ENCODE results near the gene SLC15A2.
"Not testable (repeated sequence)": the region's sequence is repeated elsewhere in the genome, so short reads cannot be mapped to it uniquely, and the experiment has no call there.

Gene SLC15A2

DNA sequence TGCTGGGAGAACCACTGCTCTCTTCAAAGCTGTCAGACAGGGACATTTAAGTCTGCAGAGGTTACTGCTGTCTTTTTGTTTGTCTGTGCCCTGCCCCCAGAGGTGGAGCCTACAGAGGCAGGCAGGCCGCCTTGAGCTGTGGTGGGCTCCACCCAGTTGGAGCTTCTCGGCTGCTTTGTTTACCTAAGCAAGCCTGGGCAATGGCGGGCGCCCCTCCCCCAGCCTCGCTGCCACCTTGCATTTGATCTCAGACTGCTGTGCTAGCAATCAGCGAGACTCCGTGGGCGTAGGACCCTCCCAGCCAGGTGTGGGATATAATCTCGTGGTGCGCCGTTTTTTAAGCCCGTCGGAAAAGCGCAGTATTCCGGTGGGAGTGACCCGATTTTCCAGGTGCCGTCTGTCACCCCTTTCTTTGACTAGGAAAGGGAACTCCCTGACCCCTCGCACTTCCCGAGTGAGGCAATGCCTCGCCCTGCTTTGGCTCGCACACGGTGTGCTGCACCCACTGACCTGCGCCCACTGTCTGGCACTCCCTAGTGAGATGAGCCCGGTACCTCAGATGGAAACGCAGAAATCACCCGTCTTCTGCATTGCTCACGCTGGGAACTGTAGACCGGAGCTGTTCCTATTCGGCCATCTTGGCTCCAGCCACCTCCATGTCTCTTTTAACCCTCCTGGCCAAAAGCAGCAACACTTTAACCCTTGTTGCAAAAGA is 44.1 kb downstream of the SLC15A2 start:
- DNase-seq = not testable (repeated sequence)

DNA sequence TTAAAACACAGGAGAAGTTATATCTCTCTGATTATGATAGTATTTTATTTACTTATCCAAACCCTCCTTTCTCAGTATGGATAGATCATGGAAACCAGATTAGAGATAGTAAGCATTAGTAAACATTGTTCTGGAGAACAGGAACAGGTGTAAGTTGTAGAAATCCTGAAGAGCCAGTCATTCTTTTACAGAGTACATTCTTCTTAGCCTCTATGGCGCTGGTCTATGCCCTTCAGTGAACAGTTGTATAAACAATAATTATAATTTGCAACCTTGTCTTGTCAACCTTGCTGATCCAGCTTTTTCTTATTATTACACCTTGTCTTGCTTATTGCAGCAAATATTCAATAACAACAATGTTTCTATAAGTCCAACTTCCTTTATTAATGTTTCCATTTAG is 47.4 kb downstream of the SLC15A2 start:
- DNase-seq = no peak

DNA sequence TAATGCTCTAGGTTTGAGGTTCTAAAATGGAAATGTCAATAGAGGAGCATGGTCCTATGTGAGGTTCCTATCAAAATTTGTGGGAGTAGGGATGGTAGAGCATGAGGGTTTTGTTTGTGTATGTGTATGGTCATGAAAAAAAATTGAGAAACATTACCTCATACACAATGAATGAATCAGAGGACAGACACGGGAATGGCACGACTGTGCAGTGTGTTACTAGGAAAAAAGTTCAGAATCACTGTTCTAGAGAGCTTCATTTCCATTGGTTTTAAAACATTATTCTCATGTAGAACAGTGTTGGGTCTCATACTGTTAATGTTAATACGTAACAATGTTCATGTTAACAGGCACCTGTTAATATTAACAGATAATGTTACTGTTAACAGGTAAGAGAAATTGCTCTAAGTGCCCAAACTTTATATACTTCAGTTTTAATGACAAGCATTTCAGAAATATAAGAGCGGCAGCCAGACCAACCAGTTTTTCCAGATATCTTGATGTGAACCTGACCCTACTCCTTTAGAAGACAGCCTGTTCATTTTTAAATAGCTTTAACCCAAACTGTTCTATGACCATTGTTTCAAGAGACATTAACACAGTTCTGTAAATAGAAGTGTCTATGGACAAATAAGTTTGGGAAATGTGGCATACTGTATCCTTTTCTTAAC is 48.0 kb downstream of the SLC15A2 start:
- DNase-seq = no peak

DNA sequence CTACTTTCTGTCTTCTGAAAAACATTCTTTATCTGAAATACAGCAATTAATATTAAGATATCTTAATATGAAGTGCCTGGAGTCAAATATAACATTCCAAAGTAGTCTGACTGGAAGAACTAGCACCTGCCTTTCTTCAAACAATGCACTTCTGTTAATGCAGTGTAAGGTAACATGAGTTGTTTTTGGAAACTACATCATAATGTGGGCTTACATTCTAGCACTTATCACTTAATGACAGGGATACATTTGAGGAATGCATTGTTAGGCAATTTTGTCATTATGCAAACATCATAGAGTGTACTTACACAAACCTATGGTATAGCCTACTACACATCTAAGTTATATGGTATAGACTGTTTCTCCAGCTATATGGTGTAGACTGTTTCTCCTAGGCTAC is 49.2 kb downstream of the SLC15A2 start:
- no peak for DNase-seq

DNA sequence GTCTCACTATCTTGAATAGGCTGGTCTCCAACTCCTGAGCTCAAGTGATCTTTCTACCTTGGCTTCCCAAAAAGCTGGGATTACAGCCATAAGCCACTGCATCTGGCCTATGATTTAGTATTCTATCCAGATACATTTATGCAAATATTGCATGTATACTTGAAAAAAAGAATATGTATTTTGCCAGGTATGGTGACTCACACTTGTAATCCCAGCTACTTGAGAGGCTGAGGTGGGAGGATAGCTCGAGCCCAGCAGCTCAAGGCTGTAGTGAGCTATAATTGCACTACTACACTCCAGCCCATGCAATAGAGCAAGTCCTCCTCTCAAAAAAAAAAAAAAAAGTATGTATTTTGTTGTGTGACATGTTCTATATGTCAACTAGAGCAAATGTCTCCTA is 54.4 kb downstream of the SLC15A2 start:
- no peak for DNase-seq

DNA sequence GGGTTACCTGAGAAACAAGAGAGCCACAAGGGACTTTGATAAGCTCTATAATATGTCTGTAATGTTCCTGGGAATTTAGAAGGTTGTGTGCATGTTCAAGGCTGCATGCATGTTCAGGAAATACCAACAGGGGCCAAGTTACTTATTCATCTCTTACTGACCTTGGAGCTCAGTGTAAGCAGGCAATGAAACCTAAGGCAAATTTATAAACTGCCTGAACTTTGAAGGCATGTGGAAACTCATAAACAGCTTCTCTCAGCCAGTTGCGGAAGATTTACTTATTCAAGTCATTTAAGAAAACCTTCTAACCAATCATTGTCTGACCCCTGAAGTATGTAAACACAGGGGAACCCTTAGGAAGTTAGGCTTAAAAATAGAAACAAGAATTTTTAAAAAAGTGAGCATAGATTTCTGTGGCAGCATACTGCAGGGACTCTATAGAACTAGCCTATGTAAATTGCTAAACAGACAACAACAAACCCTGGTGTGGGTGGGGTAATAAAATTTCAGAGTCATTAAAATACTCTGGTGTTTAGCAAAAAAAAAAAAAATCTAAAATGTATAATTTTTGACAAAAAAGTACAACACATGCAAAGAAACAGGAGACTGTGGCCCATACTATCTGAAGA is 57.2 kb downstream of the SLC15A2 start:
- no peak for DNase-seq

DNA sequence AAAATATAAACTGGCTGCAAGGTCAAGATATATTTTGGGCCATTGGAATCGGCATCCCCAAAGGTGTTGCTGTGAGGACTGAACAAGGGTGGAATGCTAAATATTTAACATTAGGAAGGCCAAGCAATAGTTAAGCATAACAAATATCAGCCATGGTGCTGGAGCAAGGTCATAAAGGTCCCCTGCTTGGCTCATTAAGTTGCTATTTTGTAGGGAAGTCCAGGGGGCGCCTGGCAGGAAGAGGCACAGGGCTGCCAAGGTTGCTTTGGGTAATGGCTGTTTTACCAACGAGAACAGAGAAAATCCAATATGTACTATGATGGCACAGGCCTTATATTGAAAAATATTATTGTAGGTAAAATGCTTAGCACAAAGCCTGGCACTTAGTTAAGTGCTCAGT is 62.2 kb downstream of the SLC15A2 start:
- DNase-seq = no peak

DNA sequence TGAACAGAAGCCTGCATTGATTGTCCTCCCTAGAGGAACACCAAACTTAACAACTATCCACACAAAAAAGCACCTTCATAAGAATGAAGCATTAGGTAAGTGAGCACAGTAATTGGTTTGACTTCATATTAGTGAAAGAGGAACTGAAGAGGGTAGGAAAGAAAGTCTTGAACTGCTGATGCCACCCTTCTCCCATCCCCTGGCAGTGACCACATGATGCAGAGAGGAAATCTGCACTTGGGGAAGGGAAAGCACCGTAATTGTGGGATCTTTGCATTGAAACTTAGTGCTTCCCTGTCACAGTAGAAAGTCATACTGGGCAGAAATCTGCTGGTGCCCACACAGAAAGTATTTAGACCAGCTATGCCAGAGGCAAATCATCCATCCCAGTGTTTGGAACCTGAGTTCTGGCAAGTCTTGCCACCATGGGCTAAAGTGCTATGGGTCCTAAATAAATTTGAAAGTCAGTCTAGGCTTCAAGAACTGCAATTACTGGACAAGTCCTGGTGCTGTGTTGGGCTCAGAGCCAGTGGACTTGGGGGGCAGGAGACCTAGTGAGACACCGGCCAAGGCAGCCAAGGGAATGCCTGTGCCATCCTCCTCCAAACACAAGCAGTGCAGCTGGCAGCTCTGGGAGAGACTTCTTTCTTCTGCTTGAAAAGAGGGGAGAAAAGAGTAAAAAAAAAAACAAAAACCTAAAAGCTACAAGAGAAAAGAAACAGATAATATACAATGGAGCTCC is 63.6 kb downstream of the SLC15A2 start:
- DNase-seq = no peak

DNA sequence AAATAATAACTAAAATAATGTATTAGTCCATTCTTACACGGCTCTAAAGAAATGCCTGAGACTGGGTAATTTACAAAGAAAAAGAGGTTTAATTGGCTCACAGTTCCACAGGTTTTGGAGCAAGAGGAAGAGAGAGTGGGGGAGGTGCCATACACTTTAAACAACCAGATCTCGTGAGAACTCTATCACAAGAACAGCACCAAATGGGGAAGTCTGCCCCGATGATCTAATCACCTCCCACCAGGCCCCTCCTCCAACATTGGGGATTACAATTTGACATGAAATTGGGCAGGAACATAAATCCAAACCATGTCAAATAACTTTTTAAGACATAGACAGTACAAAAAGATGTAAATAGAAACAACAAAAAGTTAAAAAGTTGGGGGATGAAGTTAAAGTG is 64.6 kb downstream of the SLC15A2 start:
- no peak for DNase-seq

DNA sequence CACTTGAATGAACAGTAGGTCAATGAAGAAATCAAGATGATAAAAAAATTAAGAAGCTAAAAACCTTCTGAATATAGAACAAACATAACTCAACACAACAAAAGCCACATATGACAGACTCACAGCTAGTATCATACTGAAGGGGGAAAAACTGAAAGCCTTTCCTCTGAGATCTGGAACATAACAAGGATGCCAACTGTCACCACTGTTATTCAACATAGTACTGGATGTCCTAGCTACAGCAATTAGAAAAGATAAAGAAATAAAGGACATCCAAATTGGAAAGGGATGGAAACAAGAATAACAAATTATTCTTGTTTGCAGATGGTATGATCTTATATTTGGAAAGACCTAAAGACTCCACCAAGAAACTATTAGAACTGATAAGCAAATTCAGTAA is 67.1 kb downstream of the SLC15A2 start:
- no peak for DNase-seq

DNA sequence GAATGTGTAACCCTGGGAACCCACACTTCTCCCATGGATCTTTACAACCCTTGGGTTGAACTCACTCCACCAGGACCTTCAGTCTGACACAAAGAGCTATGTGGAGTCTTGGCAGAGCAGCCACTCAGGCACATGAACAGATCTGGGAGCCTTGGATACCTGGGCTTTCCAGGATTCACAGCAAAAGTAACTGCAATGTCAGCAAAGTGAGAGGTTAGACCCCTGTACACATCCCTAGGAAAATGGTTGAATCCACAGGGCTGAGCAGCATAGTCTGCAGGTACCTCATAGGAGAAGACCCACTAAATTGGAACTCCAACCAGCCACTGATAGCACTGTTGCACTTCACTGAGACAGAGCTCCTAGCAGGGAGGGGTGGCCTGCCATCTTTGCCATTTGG is 68.2 kb downstream of the SLC15A2 start:
- DNase-seq = no peak

DNA sequence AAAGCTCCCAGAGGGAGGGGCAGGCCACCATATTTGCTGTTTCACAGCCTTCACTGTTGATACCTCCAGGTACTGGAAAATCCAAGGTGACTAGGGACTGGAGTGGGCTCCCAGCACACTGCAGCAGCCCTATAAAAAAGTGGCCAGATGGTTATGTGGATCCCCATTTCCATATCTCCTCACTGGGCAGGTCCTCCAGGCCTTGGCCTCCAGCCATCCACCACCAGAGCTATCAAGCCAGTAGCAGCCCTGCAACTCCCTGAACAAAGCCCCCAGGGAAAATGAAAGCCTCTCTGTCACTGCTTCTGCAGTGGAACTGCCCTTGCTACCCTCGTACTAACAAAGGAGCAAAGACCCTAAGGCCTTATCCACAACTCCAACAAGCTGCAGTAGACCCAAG is 69.4 kb downstream of the SLC15A2 start:
- DNase-seq = no peak

DNA sequence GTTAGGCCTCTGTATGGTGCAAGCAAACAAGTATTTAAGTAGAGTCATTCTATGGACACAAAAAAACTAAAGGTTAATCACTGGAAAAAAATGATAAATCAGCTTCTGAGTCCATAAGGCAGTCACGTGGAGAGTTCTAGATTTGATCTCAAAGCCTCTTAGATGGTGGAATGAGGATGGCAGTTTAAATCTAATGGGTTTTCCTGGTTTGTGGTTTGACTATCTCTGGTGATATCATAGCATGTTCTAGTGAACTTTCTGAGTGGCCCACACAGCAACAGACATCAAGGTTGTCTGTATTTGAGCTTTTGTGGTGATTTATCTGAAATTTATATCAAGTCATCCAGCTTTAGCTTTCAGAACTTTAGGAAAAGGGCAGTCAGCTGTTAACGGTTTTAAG is 75.4 kb downstream of the SLC15A2 start:
- no peak for DNase-seq

DNA sequence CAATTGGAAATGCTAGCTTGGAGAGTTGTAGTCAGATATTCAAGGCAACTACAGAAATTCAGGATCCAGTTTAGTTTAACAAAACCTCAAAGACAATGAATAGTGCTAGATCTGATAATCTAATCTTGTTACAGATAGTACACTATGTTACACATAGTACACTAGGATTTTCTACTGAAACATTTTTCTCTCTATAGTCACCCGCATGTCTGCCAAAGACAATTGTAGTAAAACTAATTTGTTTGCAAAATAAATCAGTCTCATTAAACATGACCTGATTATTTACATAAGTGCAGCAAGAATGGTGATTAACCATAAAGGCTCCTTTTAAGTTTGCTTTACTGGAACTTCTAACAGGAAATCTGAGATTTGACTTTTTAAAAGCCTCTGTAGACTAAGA is 75.8 kb downstream of the SLC15A2 start:
- no peak for DNase-seq

DNA sequence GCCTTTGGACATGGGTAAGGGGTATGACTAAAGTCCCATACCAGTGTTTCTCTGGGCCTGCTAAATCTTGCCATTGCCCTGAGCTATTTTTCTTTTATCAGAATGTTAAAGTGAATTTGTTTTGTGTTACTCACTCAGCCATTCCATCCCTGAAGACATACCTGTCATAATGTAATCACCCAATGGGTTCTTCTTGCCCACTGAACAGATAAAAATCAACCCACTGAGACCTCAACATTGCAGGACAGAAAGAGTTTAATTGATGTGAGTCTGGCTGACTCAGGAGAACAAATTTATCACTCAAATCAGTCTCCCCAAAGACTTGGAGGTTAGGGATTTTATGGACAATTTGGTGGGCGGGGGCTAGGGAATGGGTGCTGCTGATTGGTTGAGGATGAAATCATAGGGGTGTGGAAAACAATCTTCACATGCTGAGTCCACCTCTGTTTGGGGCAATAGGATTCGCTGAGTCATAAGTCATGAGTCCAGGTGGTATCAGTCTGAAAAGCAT is 80.5 kb downstream of the SLC15A2 start:
- no peak for DNase-seq

DNA sequence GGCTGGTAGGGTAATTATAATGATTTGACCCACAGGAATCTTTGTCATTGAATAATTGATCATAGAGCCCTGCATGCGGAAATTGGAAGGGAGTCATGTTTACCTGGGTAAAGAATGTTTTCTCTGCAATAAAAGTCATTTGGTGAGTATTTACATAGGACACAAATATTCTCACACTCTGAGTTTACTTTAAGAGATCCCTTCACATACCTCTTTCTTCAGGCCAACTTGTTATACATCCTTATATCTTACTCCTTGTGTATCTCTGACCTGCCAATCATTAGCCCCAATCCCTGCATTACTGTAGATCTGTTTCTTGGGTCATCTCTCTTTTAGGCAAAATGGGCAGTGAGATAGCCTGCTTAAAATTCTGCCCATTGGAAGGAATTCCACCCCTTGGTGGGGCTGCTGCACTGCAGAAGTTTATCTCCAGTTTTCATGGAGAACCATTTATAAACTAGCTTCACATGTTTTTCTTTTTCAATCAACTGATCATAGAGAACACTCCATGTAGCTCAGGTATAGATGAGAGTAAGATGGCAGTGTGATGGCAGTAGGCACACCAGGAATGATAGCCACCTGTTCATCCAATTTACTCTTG is 81.6 kb downstream of the SLC15A2 start:
- DNase-seq = no peak

DNA sequence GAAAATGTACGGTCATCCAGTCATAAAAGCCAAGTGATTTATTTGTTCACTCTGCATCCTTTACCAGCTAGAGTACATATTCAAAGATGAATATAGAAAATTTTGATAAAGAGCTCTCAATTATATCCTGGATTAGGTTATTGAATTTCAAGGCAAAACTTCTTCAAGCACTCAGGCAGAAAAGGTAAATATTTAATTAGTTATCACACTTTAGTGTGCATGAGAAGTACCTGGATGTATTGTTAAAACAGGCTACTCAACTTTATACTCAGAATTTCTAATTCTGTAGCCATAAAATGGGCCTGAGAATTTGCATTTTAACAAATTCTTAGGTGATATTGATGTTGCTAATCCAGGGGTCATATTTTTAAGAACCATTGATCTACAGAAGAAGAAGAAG is 82.5 kb downstream of the SLC15A2 start:
- no peak for DNase-seq

DNA sequence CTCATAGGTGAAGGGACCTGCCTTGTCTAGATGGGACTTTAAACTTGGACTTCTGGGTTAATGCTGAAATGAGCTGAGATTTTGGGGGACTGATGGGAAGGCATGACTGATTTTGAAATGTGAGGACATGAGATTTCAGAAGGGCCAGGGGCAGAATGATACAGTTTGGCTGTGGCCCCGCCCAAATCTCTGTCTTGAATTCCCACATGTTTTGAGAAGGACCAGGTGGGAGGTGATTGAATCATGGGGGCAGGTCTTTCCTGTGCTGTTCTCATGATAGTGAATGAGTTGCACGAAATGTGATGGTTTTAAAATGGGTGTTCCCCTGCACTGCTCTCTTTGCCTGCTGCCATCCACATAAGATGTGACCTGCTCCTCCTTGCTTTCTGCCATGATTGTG is 85.0 kb downstream of the SLC15A2 start:
- no peak for DNase-seq

DNA sequence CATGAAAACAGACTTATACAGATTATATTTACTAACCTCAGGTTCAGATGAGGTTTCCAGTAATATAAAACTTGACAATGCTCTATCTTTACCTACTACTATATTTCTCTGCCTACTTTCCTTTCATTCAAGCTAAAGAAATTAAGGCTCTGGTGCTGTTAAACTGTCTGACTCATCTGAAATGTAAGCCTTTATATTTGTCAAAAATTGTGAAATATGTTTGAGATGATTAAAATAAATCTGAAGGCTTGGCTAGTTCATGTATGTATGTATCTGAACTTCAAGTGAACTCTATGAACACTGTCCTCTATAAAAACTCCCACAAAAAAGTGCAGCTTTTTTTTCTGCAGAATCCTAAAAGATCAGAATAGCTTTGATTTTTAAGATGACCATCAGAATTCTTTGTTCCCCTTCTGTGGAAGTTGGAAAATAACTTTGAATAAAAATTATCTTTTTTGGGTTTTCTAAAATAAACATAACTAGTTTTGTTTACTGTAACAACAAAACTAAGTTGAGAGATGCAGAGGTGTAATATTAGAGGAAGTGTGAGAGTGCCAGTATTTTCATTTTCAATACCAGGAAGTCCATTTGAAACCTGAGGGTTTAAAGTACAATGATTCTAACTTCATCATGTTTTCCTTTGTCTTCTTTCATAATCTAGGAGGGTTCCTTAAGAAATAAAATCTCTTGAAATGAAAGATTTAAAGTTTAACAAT is 85.7 kb downstream of the SLC15A2 start:
- DNase-seq = no peak

DNA sequence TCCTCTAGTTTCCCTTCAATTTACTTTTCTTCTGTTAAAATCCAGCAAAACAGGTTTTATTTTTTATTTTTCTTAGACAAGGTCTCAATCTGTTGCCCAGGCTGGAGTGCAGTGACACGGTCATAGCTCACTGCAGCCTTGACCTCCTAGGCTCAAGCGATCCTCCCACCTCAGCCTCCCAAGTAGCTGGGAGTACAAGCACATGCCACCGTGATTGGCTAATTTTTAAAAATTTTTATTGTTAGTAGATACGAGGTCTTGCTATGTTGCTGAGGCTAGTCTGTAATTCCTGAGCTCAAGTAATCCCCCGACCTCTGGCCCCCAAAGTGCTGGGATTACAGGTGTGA is 86.2 kb downstream of the SLC15A2 start:
- no peak for DNase-seq

DNA sequence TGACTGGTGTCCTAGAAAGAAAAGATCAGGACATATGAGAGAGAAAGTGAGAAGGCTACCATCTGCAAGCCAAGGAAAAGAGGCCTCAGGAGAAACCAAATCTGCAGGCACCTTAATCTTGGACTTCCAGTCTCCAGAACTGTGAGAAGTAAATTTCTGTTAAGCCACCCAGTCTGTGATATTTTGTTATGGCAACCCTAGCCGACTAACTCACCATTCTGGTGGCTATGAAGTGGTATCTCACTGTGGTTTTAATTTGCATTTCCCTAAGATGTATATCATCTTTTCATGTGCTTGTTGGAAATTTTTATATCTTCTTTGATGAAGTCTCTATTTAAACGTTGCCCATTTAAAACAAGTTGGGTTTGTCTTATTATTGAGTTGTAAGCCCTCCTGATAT is 87.3 kb downstream of the SLC15A2 start:
- no peak for DNase-seq

DNA sequence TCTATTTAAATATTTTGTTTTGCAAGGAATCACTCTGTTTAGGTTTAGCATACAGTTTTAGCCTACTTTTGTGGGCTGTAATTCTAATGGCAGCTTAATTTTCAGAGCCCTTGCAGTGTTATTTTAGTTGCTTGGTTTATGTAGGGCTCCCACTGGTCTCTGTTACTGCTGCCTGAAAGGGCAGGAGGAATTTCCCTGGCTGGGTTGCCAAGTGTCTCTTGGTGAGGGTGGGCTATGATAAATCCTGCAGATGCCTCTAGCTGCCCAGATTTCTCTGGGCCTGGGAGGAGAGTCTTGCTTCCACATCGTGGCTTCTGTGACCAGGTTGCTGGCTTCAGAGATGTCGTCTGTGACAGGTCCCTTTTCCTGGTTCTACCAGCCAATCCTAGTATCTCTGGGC is 91.6 kb downstream of the SLC15A2 start:
- no peak for DNase-seq

DNA sequence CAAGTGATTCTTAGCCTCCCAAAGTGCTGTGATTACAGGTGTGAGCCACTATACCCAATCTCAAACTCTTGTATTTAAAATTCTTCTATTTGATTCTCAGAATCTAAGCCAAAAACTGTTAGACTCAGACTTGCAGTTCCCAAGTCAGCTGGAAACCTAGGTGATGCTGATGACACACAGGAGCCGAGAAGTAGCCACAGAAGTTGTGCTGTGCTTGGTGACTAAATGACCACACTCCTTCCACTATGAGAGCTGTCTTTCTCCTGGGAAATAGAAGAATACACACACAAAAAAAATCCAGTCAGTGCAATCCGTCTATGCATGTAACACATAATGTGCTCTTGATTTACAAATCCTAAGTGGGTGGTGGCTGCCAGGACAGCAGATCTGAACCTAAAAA is 93.9 kb downstream of the SLC15A2 start:
- no peak for DNase-seq

Data from stimulated activated naive CD4-positive, alpha-beta T cell treated with Interleukin-2 at 50 U/mL for 16 hours (primary cell).